Activated CD8-positive, alpha-beta memory T cell treated with anti-CD3 and anti-CD28 coated beads, Interleukin-2, amount 50 U/mL, for 48 hours (primary cell): ENCODE measurements around the gene WNK2.
"Not testable (repeated sequence)": the region's sequence is repeated elsewhere in the genome, so short reads cannot be mapped to it uniquely, and the experiment has no call there.

Experiments used
- DNase-seq: peaks from one replicate; pipeline ENCODE4 v3.0.0-alpha.2; 2020

WNK2 gene

DNA sequence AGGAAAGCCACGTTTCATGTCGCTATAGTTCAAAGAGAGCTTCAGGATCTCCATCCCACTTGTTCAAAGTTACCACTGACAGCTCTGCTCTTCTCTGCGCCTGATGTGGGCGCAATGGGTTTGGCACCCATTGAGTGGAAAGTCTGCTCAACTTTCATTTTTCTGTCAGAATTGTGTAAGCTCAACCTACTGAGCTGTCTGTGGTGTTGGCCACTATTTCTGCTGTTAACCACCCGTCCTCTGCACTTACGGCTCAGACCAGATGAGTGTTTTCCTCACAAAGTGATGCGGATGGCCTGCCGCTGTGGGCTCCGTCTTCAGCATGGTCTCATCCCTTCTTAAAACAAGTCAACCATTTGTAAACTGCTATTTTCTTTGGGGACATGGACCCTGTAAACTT, 131.2 kb downstream of the WNK2 start:
- DNase-seq: peak; percentile 37

DNA sequence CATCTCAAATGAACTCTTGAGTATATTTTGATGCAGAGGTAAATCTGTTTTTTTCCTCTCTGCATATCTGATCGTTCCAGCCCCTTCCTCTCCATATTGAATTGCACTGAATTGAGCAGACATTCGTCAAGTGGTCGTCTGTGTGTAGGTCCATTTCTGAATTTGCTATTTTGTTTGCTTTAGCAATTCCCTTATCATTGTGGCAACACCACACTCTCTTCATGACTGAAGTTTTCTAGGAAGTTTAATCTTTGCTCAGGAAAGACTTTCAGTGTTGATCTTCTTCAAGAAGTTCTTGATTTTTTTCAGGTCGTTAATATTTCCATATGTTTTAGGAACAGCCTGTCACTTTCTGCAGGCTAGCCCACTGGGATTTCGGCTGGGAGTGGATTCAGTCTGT, 132.0 kb downstream of the WNK2 start:
- DNase-seq: no peak

DNA sequence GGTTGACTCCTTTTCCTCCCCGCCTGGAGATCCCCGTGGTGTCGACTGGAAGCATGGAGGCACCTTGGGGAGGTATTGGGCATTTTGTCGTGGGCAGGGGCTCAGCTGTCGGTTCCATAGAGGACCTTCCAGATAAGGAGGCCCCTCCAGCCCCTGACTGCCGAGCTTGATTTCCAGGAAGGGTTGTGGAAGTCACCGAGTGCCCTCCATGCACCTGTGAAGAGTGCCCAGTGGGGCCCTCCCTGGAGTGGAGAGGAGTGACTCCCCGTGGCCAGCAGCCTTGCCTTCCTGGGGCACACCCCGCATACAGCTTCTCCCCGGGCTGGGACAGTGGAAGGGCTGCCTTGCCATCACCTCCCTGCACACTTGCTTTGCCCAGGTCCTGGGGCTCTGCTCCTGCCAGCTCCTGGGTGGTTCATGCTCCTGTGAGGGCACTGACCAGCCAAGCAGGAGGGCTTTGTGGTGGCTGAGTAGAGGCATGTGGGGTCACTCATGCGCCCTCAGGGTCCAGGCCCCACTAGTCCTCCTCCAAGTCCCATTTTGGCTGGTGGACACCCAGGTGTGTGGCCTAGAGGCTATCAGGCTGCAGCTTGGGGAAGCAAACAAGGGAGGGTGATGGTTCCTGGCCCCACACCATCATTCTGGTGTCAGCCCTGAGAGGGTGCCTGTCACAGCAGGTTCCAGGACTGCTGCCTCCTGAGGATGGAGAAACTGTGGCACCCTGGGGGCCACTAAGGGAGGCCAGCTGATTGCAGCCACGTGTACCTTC, 133.0 kb downstream of the WNK2 start:
- no peak for DNase-seq

DNA sequence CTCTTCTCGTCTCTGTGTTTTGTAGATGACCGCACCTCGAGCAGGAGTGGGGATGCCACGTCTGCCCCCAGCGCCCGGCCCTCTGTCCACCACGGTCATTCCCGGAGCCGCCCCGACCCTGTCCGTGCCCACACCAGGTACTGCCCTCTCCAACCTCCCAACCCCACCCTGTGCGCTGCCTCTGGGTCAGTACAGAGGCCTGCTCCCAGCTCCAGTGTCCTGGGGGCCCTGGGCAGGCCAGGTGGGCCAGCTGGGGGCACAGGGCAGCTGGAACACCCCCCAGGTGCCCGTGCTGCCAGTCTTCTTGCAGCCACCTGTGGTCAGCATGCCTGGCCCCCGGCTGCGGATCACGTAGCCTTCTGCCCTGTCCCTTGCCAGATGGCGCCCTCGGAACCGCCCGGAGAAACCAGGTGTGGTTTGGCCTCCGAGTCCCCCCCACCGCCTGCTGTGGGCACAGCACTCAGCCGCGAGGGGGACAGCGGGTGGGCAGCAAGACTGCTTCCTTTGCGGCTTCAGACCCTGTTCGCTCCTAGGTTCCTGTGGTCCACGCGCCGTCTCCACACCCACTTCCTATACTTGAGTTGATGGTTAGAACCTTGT, 133.7 kb downstream of the WNK2 start:
- no peak for DNase-seq

DNA sequence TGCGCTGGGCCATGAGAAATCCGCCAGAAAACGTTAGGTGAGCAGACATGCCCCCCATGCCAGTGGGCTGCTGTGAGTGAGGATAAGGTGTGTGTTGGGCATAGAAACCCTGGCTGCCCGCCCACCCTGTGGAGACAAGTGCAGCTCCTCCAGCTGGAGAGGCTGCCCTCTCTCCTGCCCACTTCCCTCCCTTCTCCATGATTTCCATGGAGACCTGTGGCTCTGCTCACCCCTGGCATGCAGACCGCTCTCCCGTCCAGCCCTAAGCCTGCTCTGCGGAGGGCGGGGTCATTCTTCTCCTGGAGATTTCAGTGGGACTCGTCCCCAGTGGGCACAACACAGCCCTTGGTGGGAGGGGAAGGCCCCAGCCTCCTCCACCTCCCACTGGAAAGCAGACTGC, 134.5 kb downstream of the WNK2 start:
- DNase-seq: no peak

DNA sequence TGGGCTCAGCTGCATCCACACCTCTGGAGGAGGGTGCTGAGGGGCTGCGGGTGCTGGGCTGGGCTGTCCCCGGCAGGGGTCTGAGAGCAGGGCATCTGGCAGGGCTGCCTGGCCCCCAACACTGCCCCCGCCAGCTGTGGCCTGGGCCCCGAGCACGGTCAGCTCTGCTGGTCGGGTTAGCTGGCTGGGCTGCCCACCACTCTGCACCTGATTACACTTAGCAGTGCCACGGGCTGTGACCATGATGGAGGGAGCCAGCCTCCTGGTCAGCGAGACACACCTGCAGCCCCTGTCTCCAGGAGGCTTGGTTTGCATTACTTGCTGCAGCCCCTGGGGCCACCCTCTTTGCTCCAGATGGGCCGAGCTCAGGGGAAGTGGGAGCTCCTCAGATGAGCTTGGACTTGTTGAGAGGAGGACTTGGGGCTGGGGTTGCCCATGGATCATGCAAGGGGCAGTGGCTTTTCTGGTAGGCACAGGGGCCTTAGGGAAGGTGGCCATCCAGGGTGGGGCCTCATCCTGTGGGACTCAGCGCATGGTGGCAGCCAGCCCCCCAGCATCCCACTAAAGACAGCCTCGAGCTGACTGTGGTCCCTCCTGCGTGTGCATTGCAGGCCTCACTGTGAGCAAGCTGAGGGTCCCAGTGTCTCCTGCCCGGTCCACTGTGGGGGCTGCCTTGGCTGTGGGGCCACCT, 135.5 kb downstream of the WNK2 start:
- no peak for DNase-seq

DNA sequence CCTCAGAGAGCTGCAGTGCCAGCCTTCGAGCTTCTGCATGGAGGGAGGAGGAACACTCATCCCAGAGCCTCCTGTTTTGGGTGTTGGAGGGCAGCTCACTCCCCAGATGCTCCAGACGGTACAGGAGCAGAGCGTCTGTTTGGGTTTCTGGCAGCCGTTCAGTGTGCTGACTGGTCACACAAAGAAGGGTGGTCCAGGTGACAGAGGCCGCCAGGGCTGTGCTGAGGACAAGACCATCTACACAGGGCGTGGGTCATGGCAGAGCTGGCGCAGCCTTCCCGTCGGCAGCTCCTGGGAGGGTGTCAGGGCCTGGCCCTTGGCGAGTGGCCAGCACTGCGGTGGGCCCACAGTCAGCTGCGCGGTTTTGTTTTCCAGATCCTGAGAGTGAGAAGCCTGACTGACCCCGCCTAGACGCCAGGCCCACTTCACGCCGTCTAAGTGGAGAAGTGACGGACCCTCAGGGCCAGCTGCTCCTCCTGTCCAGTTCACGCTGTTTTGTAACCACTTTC, 136.1 kb downstream of the WNK2 start:
- no peak for DNase-seq

DNA sequence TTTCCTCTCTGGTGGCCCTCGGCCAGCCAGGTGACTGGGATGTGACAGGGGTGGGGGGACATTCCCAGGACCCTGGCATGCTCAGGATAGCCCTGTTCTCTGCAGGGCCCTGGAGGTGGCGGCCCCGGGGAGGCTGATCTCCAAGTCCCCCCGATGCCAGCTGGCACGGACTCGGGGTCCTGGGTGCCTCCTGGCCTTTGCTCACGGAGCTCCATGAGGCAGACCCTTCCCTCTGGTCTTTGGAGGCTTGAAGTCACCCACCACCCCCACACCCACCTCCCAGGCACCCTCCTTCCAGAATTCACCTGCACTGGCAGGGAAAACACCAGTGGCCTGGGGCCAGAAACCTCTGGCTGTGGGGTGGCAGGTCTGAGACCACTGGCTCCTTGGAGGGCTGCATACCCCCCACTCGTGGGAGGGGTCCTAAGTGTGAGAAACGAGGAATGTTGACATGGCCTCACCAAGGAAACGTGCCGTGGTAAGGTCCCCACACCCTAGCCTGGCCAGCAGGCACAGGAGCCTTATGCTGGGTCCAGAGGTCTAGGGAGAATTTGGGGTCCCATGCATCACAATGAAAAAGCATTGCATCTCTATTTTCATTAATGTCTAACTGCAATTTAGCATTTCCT, 136.8 kb downstream of the WNK2 start:
- no peak for DNase-seq

DNA sequence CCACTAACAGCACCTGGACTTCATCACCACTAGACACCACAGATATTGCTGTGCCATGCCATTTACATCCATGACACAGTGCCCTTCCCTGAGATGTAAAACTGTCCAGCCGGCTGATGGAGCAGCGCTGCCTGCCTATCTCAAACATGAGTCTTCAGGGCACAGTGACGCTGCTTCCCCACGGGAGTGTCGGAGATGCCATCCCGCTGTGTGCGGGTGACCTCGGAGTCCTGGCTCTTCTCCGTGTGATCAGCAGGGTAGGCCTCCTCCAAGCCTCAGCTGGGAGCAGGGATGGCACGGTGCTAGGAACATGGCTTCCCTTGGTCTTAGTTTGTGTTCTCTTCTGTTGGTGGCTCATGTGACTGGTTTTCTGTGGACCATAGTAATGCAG, 137.3 kb downstream of the WNK2 start:
- DNase-seq: no peak

DNA sequence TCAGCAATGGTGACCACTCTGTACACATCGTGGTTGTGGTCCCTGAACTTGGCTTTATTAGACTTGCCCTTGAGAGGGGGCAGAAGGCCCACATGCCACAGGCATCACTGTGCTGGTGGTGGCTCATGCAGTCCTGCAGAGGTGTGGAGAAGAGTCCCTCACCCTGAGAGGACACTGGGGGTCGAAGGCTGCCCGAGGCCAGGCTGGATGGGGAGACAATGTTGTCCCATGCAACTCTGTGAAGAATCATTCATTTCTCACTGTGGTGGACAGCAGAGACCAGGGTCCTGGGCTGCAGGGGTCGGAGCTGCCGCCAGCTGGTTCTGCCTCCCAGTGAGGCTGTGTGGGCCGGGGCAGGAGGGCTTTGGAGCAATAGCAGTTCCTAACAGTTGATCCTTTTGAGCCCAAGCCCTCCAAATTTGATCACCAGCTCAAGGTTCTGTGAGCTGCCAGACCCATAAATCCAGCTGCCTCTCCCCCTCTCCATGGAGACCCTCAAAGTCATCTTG, 139.6 kb downstream of the WNK2 start:
- DNase-seq: not testable (repeated sequence)

DNA sequence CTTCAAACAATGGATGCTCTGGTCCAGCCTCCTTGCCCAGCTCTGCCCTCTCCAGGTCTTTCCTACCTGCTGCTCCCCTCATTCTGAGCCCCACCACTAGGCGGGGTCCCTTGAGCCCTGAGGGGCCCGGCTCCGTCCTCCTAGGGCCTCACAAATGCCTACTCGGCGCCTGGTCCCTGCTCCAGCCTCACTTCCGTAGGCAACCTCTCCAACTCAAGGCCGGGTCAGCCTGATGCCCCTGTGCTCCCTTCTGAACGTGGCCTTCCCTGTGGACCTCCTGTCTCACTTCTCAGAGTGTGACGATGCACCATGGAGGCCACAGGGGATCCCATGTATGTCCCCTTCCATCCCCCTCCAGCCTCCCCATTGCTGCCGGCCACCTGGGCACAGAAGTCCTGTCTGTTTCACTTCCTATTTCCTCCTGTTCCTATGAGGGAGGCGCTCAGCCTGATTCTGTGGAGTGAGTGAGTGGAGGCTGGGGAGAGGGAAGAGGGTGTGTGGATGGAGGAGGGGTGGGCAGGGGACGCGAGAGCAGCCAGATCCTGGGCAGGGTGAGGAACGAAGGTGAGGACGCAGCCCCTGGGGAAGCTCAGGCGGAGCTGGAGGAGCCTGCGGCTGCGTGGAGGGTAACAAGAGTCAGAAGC, 140.4 kb downstream of the WNK2 start:
- DNase-seq: no peak

DNA sequence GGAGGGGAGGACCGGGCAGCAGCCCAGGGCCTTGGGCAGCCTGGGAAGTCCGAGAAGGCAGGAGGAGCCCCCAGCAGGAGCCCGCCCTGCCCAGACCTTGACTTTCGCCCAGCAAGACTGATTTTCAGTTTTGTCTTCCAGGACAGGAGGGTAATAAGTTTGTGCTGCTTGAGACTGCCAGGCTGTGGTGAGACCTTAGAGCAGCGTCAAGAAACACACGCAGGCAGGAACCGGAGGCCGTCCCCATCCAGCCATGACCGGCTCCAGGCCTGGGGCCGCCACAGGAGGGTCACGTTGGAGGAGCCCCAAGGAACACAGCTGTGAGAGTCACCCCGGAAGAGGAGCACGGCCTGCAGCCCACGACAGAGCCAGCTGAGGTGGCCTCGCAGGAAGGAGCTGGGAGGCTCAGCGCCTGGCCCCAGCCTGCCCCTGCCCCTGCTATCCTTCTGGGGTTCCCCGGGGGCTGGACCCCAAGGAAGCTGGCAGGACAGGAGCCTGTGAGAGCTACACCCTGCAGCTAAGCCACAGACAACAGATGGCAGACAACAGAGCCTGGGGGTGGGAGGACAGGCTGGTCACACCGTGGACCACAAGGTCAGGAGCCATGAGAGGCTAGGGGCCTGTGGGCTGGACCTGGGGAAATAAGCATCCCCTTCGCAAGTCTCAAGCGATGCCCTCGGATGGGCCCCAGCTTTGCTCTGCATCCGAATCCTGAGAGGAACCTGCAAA, 141.5 kb downstream of the WNK2 start:
- no peak for DNase-seq

DNA sequence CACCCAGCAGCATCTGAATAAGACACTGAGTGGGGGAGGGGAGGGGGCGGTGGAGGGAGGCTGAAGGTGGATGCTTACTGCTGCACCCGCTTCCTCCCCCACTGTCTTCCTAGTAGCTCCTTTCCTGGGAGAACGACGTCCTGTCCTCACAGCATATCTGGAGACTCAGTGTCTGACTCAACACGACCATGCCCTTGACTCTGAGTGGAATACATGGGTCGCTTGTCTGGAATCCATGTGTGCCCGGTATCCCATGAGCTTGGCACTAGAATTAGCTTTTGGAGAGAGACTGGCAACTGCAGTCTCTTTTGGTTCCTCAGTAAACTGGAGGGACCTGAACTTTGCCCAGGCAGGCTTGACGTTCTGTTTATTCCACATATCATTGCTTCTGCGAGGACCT, 142.1 kb downstream of the WNK2 start:
- no peak for DNase-seq

DNA sequence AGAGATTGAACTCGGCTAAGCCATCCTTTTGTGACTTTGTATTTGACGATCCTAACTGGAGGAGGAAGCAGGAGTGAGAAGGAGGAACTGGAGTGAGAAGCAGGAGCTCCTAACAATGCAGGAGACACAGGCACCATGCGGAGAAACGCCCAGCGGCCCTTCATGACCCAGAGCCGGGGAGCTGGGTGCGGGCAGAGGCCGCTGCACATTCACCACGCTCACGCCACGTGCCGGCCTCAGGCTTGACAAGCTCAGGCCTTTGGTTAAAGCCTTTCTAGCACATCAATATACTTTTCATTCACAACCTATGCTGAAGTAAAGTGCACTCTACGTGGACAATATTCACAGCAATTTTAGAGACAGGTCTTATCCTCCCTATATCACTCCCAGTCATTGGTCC, 142.7 kb downstream of the WNK2 start:
- DNase-seq: no peak

DNA sequence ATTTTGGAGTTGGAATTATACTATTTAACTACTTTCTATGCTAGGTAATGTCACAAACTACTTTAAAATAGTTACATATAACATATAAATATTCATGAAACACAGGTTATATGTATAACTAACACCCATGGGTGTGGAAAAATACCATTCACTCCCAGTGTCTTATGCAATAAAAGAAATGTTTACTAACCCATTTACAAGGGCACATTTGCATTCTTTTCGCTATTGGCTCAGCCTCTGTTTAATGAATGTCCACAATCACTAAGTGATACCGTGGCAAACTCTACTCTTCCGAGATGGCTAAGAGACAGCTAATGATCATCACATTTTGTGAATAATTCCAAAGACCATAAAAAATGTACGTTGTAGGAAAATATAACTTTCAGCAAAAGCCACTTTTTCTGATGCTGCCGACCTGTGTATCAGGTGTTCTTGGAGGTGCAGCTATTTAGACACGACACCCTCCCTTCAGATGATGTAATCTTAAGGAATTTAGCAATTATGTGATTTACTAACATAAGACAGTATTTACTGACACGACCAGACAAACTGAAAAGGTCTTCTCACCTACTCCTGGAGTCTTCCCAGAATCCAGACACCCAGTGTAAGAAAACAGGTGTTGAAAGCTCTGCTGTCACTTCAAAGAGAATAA, 145.8 kb downstream of the WNK2 start:
- DNase-seq: no peak

DNA sequence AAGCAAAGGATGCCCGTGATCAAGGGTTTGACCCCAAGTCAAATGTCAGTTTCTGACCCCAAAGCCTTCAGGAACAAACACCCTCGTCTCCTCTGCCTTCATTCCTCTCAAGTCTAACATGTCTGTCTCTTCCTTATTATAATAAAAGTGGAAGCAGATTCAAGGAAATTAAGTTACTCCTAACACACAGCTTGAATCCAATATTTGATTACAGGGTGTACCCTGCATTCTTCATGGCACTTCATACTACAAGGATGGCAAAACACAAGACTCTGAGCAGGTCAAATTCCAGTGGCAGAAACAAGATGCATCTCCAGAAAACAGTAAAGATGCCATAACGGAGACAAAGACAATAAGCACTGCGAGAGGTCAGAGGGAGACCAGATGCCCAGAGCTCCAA, 148.4 kb downstream of the WNK2 start:
- no peak for DNase-seq

DNA sequence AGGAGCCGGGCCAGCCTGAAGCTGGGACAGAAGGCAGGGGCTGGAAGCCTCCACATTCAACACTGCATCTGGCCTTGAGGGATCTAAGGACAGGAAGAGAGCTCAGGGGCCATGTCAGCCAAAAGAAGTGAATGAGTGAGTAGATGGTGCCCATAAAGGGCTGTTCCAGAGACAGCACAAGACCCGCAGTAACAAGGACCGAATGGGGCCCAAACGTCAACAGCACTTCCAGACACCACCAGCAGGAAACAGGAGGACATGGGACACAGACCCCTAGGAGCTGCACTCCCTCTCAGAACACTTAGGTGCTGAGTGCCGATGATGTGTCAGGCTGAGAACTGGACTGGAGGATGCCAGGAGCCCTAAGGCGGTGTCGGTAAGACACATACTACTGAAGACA, 152.8 kb downstream of the WNK2 start:
- DNase-seq: no peak

DNA sequence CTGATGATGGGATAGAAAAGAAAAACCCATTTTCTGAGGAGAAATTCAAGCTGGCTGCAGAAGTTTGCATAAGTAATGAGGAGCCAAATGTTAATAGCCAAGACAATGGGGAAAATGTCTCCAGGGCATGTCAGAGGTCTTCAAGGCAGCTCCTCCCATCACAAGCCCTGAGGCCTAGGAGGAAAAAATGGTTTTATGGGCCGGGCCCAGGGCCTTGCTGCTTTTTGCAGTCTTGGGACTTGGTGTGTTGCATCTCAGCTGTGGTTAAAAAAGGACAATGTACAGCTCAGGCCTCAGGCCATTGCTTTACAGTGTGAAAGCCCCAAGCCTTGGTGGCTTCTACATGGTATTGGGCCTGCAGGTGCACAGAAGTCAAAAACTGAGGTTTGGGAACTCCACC, 154.3 kb downstream of the WNK2 start:
- not testable (repeated sequence) for DNase-seq

DNA sequence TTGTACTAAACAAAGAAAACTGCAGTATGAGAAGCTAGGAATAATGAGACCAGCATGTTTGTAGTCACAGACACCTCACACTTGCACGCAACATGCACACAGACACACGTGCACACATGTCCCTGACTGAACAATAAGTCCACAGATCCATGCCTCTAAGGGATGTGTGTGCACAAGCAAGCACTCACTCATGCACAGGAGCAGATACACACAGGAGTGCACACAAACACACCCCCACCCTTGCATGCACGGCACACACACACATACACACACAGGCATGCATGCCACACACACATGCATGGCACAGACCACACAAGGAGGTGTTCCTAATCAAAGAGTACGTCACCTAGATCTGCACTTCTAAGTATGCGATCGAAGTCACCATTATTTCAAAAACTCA, 156.2 kb downstream of the WNK2 start:
- no peak for DNase-seq

DNA sequence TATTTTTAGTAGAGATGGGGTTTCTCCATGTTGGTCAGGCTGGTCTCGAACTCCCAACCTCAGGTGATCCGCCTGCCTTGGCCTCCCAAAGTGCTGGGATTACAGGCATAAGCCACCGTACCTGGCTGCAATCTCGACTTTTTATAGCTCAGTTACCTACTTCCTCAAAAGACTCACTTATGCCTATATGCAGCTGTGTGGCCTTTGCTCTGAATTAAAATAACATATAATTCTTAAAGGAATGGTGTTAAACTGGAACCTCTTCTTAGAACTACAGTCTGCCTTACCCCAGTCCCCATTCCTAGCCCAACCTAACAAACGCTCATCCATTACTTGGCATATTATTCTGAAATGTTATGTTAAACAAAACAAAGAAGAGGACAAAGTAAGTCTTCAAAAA, 157.9 kb downstream of the WNK2 start:
- DNase-seq: not testable (repeated sequence)

DNA sequence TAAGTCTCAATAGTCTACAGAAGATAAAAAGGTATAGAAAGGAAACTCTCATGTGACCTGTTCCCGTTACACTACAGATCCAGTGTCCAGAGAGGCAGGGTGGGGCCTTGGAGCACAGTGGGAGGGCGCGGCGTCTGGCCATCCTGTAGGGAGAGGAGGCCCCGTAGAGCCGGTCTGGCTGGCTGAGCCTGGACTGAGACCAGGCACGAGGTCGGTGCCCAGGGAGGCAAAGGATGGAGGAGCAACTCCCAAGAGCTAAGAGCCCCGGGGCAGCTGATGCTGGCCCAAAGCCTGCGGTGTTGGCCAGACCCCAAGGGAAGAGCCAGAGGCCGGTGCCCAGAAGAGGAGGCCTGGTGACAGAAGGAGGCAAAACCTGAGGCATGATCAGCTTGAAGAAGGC, 158.5 kb downstream of the WNK2 start:
- not testable (repeated sequence) for DNase-seq

DNA sequence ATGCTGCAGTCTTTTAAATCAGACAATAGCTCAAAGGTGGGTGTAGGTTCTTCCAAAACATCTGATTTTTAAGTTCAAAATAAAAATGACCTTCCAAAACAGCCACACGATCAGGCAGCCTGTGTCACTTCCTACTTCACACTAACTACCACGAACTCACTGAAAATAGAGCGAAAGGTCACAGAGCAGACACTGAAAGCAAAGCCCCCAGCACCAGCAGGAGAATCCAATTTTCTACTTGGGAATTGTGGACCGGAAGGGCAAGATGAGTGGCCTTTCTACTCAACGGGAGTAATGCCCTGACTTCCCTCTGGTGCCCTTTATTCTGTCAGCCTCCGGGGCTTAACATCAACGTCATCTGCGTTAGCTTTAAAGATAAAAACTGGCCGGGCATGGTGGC, 159.7 kb downstream of the WNK2 start:
- DNase-seq: no peak
